HepG2 (cell line): ENCODE measurements around the gene ZCCHC3. TPM values are rescaled to one million over a fixed set of nuclear protein-coding genes. Genes with fewer than 3 reads are reported as not detected.

Experiments used
- ATF6 ChIP-seq: sonication (generic); formaldehyde crosslinking; conservative IDR thresholded peaks from 2 replicates; pipeline ENCODE4 v1.4.0; 2020; ENCODE audit warnings: missing genetic modification reagents
- BORCS8-MEF2B ChIP-seq: sonication (generic); formaldehyde crosslinking; IDR thresholded peaks from 2 replicates; pipeline ENCODE4 v1.8.0; 2022; ENCODE audit warnings: mild to moderate bottlenecking, missing genetic modification reagents
- CERS6 ChIP-seq: sonication (generic); formaldehyde crosslinking; IDR thresholded peaks from 2 replicates; pipeline ENCODE4 v1.5.0; 2020; ENCODE audit warnings: missing genetic modification reagents
- GLI4 ChIP-seq: sonication (generic); formaldehyde crosslinking; IDR thresholded peaks from 2 replicates; pipeline ENCODE4 v1.5.1; 2020; ENCODE audit warnings: missing genetic modification reagents, mild to moderate bottlenecking, moderate library complexity, borderline replicate concordance
- HOXA7 ChIP-seq: sonication (generic); formaldehyde crosslinking; IDR thresholded peaks from 2 replicates; pipeline ENCODE4 v1.8.1; 2022; ENCODE audit warnings: mild to moderate bottlenecking, missing genetic modification reagents, moderate library complexity
- IKZF1 ChIP-seq: fragments of 450-650 bp; IDR thresholded peaks from 2 replicates; pipeline ENCODE4 v1.7.1; 2016
- MEF2D ChIP-seq: sonication (generic); formaldehyde crosslinking; IDR thresholded peaks from 2 replicates; pipeline ENCODE4 v1.5.1; 2020; ENCODE audit warnings: mild to moderate bottlenecking, missing genetic modification reagents
- MXD4 ChIP-seq: IDR thresholded peaks from 2 replicates; pipeline ENCODE4 v1.6.1; 2016; ENCODE audit warnings: mild to moderate bottlenecking, missing biosample characterization, missing genetic modification reagents
- PAX8 ChIP-seq: sonication (generic); formaldehyde crosslinking; IDR thresholded peaks from 2 replicates; pipeline ENCODE4 v1.8.0; 2022; ENCODE audit warnings: mild to moderate bottlenecking, missing genetic modification reagents, borderline replicate concordance
- RBAK ChIP-seq: sonication (generic); formaldehyde crosslinking; IDR thresholded peaks from 2 replicates; pipeline ENCODE4 v1.5.1; 2020; ENCODE audit warnings: mild to moderate bottlenecking, missing genetic modification reagents
- SP4 ChIP-seq: sonication (generic); formaldehyde crosslinking; IDR thresholded peaks from 2 replicates; pipeline ENCODE4 v1.8.1; 2023; ENCODE audit warnings: mild to moderate bottlenecking, missing genetic modification reagents
- TSC22D2 ChIP-seq: sonication (generic); formaldehyde crosslinking; IDR thresholded peaks from 2 replicates; pipeline ENCODE4 v1.5.1; 2020; ENCODE audit warnings: missing genetic modification reagents, mild to moderate bottlenecking, borderline replicate concordance
- ZFP37 ChIP-seq: sonication (generic); formaldehyde crosslinking; IDR thresholded peaks from 2 replicates; pipeline ENCODE4 v1.4.0; 2020; ENCODE audit warnings: missing genetic modification reagents, borderline replicate concordance
- ZNF317 ChIP-seq: sonication (generic); formaldehyde crosslinking; IDR thresholded peaks from 2 replicates; pipeline ENCODE4 v1.5.0; 2020; ENCODE audit warnings: mild to moderate bottlenecking, missing genetic modification reagents
- ZNF329 ChIP-seq: sonication (generic); formaldehyde crosslinking; IDR thresholded peaks from 2 replicates; pipeline ENCODE4 v1.9.0; 2021; ENCODE audit warnings: low read depth, mild to moderate bottlenecking, missing genetic modification reagents
- ZNF331 ChIP-seq: sonication (generic); formaldehyde crosslinking; IDR thresholded peaks from 2 replicates; pipeline ENCODE4 v1.4.0; 2020; ENCODE audit warnings: missing genetic modification reagents
- ZNF652 ChIP-seq: IDR thresholded peaks from 2 replicates; pipeline ENCODE4 v1.6.1; 2016; ENCODE audit warnings: low read depth, borderline replicate concordance
- polyA plus RNA-seq, 8 experiments: library from polyadenylated mRNA; depleted of rRNA in 3 of 8; stranded (reverse) in 7 of 8; unstranded in 1 of 8; fragments of >200 nt; fragmentation: Illumina TruSeq in 4 of 8; extraction: Trizol in 4 of 8; gene quantifications; 2 replicates each; pipeline versions ENCODE4 v1.2.1 to v1.2.3, GENCODE V29; 2011 to 2016; ENCODE audit warnings: low read depth in 4 of 8, missing spikeins in 1 of 8, mixed read lengths in 1 of 8; ENCODE audit not compliant: insufficient read depth in 1 of 8
- total RNA-seq, 5 experiments: library from RNA; depleted of rRNA; stranded (reverse); fragments of >200 nt; fragmentation: Illumina TruSeq; extraction: Trizol; gene quantifications; 2 replicates each; pipeline ENCODE4 v1.2.3, GENCODE V29; 2016; ENCODE audit warnings: low read depth in 1 of 5
- TF ChIP-seq, protein P1 (sequence below): IDR thresholded peaks from 2 replicates; pipeline ENCODE4 v1.6.1; 2016; ENCODE audit warnings: missing compliant biosample characterization, missing genetic modification reagents, borderline replicate concordance
- TF ChIP-seq, protein P2 (sequence below): IDR thresholded peaks from 2 replicates; pipeline ENCODE4 v1.6.1; 2016; ENCODE audit warnings: mild to moderate bottlenecking, missing biosample characterization, missing genetic modification reagents
- TF ChIP-seq, protein P3 (sequence below): IDR thresholded peaks from 2 replicates; pipeline ENCODE4 v1.6.1; 2018; ENCODE audit warnings: missing genetic modification reagents
- TF ChIP-seq, protein P4 (sequence below): sonication (generic); formaldehyde crosslinking; IDR thresholded peaks from 2 replicates; pipeline ENCODE4 v1.8.0; 2022; ENCODE audit warnings: mild to moderate bottlenecking, missing genetic modification reagents; ENCODE audit not compliant: insufficient replicate concordance

Gene ZCCHC3
- total and polyA plus RNA-seq, 2 of the 13 experiments (the other 11 are each of a cell fraction or from before 2014, with no cell fraction given), result 46.6 to 63.0 TPM

GRCh38 chr20:309841-310644 lies 12.7 kb downstream of the ZCCHC3 start (continued):
- TF ChIP-seq TSC22D2 (CRISPR knock-in tag) (no peak), CERS6 (0 out of 2 replicates have a peak, but pooled peaks have one; percentile 21), BORCS8-MEF2B (CRISPR knock-in tag) (peak; percentile 86), HOXA7 (CRISPR knock-in tag) (no peak), ZNF317 (CRISPR knock-in tag) (peak; percentile 87; the same call in 1 of the 2 replicates), PAX8 (0 out of 2 replicates have a peak, but pooled peaks have one; percentile 17), MEF2D (CRISPR knock-in tag) (peak; percentile 24), ZFP37 (CRISPR knock-in tag) (peak; percentile 16; the same call in 1 of the 2 replicates), ZNF652 (CRISPR knock-in tag) (no peak; the same call in 1 of the 2 replicates), SP4 (CRISPR knock-in tag) (peak; percentile 61; the same call in 1 of the 2 replicates), ZNF329 (no peak), ZNF331 (peak; percentile 60; the same call in 1 of the 2 replicates), ATF6 (CRISPR knock-in tag) (0 out of 2 replicates have a peak, but pooled peaks have one; percentile 32), RBAK (CRISPR knock-in tag) (no peak), MXD4 (CRISPR knock-in tag) (no peak), GLI4 (CRISPR knock-in tag) (peak; percentile 95), IKZF1 (no peak)
- TF ChIP-seq, protein P1, sequence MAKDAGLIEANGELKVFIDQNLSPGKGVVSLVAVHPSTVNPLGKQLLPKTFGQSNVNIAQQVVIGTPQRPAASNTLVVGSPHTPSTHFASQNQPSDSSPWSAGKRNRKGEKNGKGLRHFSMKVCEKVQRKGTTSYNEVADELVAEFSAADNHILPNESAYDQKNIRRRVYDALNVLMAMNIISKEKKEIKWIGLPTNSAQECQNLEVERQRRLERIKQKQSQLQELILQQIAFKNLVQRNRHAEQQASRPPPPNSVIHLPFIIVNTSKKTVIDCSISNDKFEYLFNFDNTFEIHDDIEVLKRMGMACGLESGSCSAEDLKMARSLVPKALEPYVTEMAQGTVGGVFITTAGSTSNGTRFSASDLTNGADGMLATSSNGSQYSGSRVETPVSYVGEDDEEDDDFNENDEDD (CRISPR knock-in tag), result 0 out of 2 replicates have a peak, but pooled peaks have one; percentile 20
- TF ChIP-seq, protein P2, sequence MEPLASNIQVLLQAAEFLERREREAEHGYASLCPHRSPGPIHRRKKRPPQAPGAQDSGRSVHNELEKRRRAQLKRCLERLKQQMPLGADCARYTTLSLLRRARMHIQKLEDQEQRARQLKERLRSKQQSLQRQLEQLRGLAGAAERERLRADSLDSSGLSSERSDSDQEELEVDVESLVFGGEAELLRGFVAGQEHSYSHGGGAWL (CRISPR knock-in tag), result peak; percentile 84
- TF ChIP-seq, protein P3, sequence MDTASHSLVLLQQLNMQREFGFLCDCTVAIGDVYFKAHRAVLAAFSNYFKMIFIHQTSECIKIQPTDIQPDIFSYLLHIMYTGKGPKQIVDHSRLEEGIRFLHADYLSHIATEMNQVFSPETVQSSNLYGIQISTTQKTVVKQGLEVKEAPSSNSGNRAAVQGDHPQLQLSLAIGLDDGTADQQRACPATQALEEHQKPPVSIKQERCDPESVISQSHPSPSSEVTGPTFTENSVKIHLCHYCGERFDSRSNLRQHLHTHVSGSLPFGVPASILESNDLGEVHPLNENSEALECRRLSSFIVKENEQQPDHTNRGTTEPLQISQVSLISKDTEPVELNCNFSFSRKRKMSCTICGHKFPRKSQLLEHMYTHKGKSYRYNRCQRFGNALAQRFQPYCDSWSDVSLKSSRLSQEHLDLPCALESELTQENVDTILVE (CRISPR knock-in tag), result no peak; the same call in 1 of the 2 replicates
- TF ChIP-seq, protein P4, sequence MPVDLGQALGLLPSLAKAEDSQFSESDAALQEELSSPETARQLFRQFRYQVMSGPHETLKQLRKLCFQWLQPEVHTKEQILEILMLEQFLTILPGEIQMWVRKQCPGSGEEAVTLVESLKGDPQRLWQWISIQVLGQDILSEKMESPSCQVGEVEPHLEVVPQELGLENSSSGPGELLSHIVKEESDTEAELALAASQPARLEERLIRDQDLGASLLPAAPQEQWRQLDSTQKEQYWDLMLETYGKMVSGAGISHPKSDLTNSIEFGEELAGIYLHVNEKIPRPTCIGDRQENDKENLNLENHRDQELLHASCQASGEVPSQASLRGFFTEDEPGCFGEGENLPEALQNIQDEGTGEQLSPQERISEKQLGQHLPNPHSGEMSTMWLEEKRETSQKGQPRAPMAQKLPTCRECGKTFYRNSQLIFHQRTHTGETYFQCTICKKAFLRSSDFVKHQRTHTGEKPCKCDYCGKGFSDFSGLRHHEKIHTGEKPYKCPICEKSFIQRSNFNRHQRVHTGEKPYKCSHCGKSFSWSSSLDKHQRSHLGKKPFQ, result no peak
